ENCODE measurements around the gene ZFP57.

The ZFP57 gene

GRCh38 chr6:29628419-29629281, 52.3 kb downstream of the ZFP57 start:
- DNase-seq (ENCODE audit: insufficient read length, low spot score): peak; percentile 68
- peak; percentile 69 for FAIRE-seq
- TF ChIP-seq SPI1 (IDR thresholded peaks at IDR 0.05; ENCODE audit: low read depth, low read length): no peak
- TF ChIP-seq POLR2AphosphoS5 (IDR thresholded peaks at IDR 0.05; ENCODE audit: low read depth, low read length): no peak
- no peak for TF ChIP-seq POU2F2 (IDR thresholded peaks at IDR 0.05; ENCODE audit: low read depth, low read length)
- TF ChIP-seq POLR2A (IDR thresholded peaks at IDR 0.05; ENCODE audit: low read depth, low read length): no peak
- TF ChIP-seq TAF1 (IDR thresholded peaks at IDR 0.05; ENCODE audit: low read depth, low read length): no peak
- no peak for TF ChIP-seq PAX5 (IDR thresholded peaks at IDR 0.05; ENCODE audit: insufficient read depth, low read length, severe bottlenecking)

- DNase-seq (ENCODE audit: insufficient read length, low spot score): peak; percentile 49
- TF ChIP-seq PAX5 (IDR thresholded peaks at IDR 0.05; ENCODE audit: insufficient read depth, low read length, severe bottlenecking) (no peak), POLR2A (IDR thresholded peaks at IDR 0.05; ENCODE audit: low read depth, low read length) (no peak), POLR2AphosphoS5 (IDR thresholded peaks at IDR 0.05; ENCODE audit: low read depth, low read length) (no peak), TAF1 (IDR thresholded peaks at IDR 0.05; ENCODE audit: low read depth, low read length) (no peak)
- FAIRE-seq: peak; percentile 41
Observed at GRCh38 chr6:29627755-29628418, 53.1 kb downstream of the ZFP57 start.

- no peak for DNase-seq (ENCODE audit: insufficient read length, low spot score)
- TF ChIP-seq TAF1 (IDR thresholded peaks at IDR 0.05; ENCODE audit: low read depth, low read length) (no peak), POLR2AphosphoS5 (IDR thresholded peaks at IDR 0.05; ENCODE audit: low read depth, low read length) (no peak), POLR2A (IDR thresholded peaks at IDR 0.05; ENCODE audit: low read depth, low read length) (no peak), PAX5 (IDR thresholded peaks at IDR 0.05; ENCODE audit: insufficient read depth, low read length, severe bottlenecking) (no peak), POU2F2 (IDR thresholded peaks at IDR 0.05; ENCODE audit: low read depth, low read length) (no peak), SPI1 (IDR thresholded peaks at IDR 0.05; ENCODE audit: low read depth, low read length) (no peak)
- no peak for FAIRE-seq
Observed at GRCh38 chr6:29626948-29627754, 53.8 kb downstream of the ZFP57 start.

GRCh38 chr6:29625337-29625930, 55.5 kb downstream of the ZFP57 start:
- FAIRE-seq: no peak
- no peak for DNase-seq (ENCODE audit: insufficient read length, low spot score)
- no peak for TF ChIP-seq POLR2A (IDR thresholded peaks at IDR 0.05; ENCODE audit: low read depth, low read length)

- DNase-seq (ENCODE audit: insufficient read length, low spot score) (no peak), FAIRE-seq (no peak)
- TF ChIP-seq POU2F2 (IDR thresholded peaks at IDR 0.05; ENCODE audit: low read depth, low read length) (no peak), POLR2AphosphoS5 (IDR thresholded peaks at IDR 0.05; ENCODE audit: low read depth, low read length) (no peak), SPI1 (IDR thresholded peaks at IDR 0.05; ENCODE audit: low read depth, low read length) (no peak), POLR2A (IDR thresholded peaks at IDR 0.05; ENCODE audit: low read depth, low read length) (no peak), PAX5 (IDR thresholded peaks at IDR 0.05; ENCODE audit: insufficient read depth, low read length, severe bottlenecking) (no peak), TAF1 (IDR thresholded peaks at IDR 0.05; ENCODE audit: low read depth, low read length) (no peak)
Observed at GRCh38 chr6:29624520-29624961, 56.4 kb downstream of the ZFP57 start.
